DND-41 (cell line): Measurements from ENCODE around the gene RSPH6A.

Source experiments
- EZH2 ChIP-seq: IDR thresholded peaks from 3 replicates; pipeline ENCODE4 v1.6.1; 2012; ENCODE audit warnings: borderline replicate concordance, low read depth, mild to moderate bottlenecking, moderate library complexity, low read length, inconsistent platforms; ENCODE audit not compliant: severe bottlenecking
- TF ChIP-seq, protein P1 (sequence below): IDR thresholded peaks from 2 replicates; pipeline ENCODE4 v1.5.1; 2012; ENCODE audit warnings: borderline replicate concordance, low read length, moderate library complexity, mild to moderate bottlenecking; ENCODE audit not compliant: poor library complexity, severe bottlenecking; ENCODE audit errors: extremely low read depth

GRCh38 chr19:45827459-45828093 is 12.5 kb upstream of the RSPH6A start:
- TF ChIP-seq, protein P1, sequence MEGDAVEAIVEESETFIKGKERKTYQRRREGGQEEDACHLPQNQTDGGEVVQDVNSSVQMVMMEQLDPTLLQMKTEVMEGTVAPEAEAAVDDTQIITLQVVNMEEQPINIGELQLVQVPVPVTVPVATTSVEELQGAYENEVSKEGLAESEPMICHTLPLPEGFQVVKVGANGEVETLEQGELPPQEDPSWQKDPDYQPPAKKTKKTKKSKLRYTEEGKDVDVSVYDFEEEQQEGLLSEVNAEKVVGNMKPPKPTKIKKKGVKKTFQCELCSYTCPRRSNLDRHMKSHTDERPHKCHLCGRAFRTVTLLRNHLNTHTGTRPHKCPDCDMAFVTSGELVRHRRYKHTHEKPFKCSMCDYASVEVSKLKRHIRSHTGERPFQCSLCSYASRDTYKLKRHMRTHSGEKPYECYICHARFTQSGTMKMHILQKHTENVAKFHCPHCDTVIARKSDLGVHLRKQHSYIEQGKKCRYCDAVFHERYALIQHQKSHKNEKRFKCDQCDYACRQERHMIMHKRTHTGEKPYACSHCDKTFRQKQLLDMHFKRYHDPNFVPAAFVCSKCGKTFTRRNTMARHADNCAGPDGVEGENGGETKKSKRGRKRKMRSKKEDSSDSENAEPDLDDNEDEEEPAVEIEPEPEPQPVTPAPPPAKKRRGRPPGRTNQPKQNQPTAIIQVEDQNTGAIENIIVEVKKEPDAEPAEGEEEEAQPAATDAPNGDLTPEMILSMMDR, result no peak
- TF ChIP-seq EZH2, result no peak
